Lung (tissue), 12 donors: ENCODE results near the gene DIP2C. TPM values are rescaled to one million over a fixed set of nuclear protein-coding genes. Genes with fewer than 3 reads are reported as not detected.

Source experiments
- ATAC-seq: fragments of 200-7000 bp; cut with Tn5 transposase; one replicate; pipeline ENCODE4 v1.9.1; 2020; ENCODE audit warnings: moderate number of reproducible peaks; ENCODE audit not compliant: insufficient read depth, low FRiP score
- DNase-seq, 3 donors: peaks; one replicate each; pipeline ENCODE4 v3.0.0-alpha.2; 2013 to 2017
- H3K27ac ChIP-seq, 2 donors: one replicate each; pipeline ENCODE4 v1.5.1; 2013; ENCODE audit warnings: mild to moderate bottlenecking in 2 of 2, moderate library complexity in 2 of 2, control low read depth in 1 of 2, inconsistent platforms in 1 of 2, low read depth in 1 of 2, low read length in 1 of 2
- H3K27me3 ChIP-seq, 3 donors: one replicate each; pipeline ENCODE4 v1.5.1; 2013; ENCODE audit warnings: low read length in 2 of 3; ENCODE audit not compliant: control insufficient read depth in 3 of 3, insufficient read depth in 3 of 3
- H3K36me3 ChIP-seq, 4 donors: one replicate each; pipeline ENCODE4 v1.5.1; 2013; ENCODE audit warnings: low read length in 4 of 4, mild to moderate bottlenecking in 1 of 4, moderate library complexity in 1 of 4; ENCODE audit not compliant: control insufficient read depth in 4 of 4, insufficient read depth in 4 of 4
- H3K4me1 ChIP-seq, 5 donors: one replicate each; pipeline ENCODE4 v1.5.1; 2013; ENCODE audit warnings: low read length in 5 of 5, mild to moderate bottlenecking in 2 of 5, moderate library complexity in 1 of 5; ENCODE audit not compliant: control insufficient read depth in 5 of 5, insufficient read depth in 5 of 5
- H3K4me3 ChIP-seq: one replicate; pipeline ENCODE4 v1.5.1; 2013; ENCODE audit warnings: mild to moderate bottlenecking, control low read depth, moderate library complexity
- H3K9ac ChIP-seq, 2 donors: one replicate each; pipeline ENCODE4 v1.5.1; 2013; ENCODE audit warnings: low read length in 2 of 2, control low read depth in 1 of 2; ENCODE audit not compliant: insufficient read depth in 1 of 2
- H3K9me3 ChIP-seq, 4 donors: one replicate each; pipeline ENCODE4 v1.5.1; 2013; ENCODE audit warnings: low read length in 3 of 4, mild to moderate bottlenecking in 1 of 4, moderate library complexity in 1 of 4; ENCODE audit not compliant: control insufficient read depth in 4 of 4, insufficient read depth in 3 of 4
- WGBS, 2 donors: extraction: QIAGEN DNeasy Blood & Tissue Kit; methylation state at CpG; one replicate each; pipeline ENCODE4 v1.1.7; 2013; 5-methylcytosine and 5-hydroxymethylcytosine counted together
- polyA plus RNA-seq, 2 donors: library from polyadenylated mRNA; stranded (reverse); fragments of 200-250 nt; gene quantifications; one replicate each; pipeline ENCODE4 v1.2.1, GENCODE V29; 2013
- total RNA-seq, 2 donors: library from RNA; depleted of rRNA in 1 of 2; stranded (reverse); fragments of >200 nt in 1 of 2; gene quantifications; one replicate each; pipeline ENCODE4 v1.2.1, GENCODE V29; 2014 to 2021
- TF ChIP-seq, protein P1 (sequence below): IDR thresholded peaks from 2 replicates; pipeline ENCODE4 v1.5.1; 2012; ENCODE audit warnings: mild to moderate bottlenecking; ENCODE audit errors: control extremely low read depth, extremely low read depth
- donor health status: control.
- donor health status: control.
- donor health status: Bipolar disorder and iron deficiency.
- donor health status: healthy.
- donor health status: DM: yes; HTN: yes; CAD: no.

The DIP2C gene
- total and polyA plus RNA-seq, 4 donors = 3.6 to 20.0 (median 9.5) TPM

- Histone ChIP-seq H3K9me3 (no peaks in the 10 kb centered on the region), H3K9ac (no peak overlapping the region), H3K36me3 (peaks cover 0 to 2% (median 0%) of the 10 kb centered on the region in 4 donors), H3K27ac (peak overlapping the region; percentile 20 to 85), H3K4me1 (peaks cover 4 to 23% (median 13%) of the 10 kb centered on the region in 5 donors), H3K27me3 (no peaks in the 10 kb centered on the region), H3K4me3 (no peak overlapping the region)
- TF ChIP-seq, protein P1, sequence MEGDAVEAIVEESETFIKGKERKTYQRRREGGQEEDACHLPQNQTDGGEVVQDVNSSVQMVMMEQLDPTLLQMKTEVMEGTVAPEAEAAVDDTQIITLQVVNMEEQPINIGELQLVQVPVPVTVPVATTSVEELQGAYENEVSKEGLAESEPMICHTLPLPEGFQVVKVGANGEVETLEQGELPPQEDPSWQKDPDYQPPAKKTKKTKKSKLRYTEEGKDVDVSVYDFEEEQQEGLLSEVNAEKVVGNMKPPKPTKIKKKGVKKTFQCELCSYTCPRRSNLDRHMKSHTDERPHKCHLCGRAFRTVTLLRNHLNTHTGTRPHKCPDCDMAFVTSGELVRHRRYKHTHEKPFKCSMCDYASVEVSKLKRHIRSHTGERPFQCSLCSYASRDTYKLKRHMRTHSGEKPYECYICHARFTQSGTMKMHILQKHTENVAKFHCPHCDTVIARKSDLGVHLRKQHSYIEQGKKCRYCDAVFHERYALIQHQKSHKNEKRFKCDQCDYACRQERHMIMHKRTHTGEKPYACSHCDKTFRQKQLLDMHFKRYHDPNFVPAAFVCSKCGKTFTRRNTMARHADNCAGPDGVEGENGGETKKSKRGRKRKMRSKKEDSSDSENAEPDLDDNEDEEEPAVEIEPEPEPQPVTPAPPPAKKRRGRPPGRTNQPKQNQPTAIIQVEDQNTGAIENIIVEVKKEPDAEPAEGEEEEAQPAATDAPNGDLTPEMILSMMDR = no peak
- 83 to 84% methylated on average over 17 of the region's 17 CpGs for WGBS, 2 donors
- no peak for DNase-seq
- no peak for ATAC-seq
Observed at GRCh38 chr10:625333-625696, 64.2 kb downstream of the DIP2C start.

DNA sequence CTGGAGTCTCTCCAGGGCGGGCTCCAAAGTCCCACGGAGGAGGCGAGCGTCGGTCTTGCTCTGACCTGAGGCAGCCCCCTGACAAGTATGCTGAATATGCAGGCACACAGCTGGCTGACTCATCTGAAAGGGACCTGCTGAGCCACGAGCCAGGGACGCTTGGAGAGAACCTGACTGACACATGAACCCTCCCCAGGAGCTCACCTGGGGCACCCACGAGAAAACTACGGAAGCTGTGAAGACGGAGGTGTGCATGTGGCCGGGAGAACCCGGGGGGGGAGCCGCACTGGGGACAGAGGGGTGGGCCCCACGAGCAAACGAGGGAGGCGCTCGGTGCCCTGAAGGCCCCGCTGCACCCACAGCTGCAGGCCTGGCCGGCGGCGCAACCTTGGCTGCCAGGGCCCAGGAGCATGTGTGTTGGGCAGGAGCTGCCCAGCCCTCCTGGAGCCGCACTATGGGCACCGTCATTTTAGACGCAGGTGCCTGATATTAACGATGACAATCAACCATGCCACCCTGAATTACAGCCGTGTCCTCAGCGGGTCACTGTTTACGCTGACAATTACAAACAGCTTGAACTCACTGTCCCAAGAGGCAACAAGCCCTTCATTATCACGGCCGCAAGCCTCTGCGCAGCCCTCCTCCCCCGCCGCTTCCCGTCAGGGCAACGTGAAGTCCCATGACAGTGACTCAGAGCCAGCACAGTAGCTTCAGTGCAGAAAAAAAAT, 64.7 kb downstream of the DIP2C start:
- WGBS, 2 donors = 66% methylated on average over 35 of the region's 35 CpGs

DNA sequence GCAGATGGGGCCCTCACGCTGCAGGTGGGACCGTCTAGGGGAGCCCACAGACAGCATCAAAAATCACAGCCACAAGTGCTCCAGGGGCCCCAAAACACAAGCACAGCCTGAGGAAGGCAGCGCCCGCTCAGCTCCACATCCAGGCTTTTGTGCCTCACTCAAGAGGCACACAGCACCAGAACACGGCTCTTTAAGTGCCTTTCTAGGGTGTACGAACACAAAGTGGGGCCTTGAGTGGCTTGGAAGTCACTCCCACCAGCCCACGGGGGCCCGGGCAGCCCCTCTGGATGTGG, 65.2 kb downstream of the DIP2C start:
- peaks cover 4 to 23% (median 13%) of the 10 kb centered on the region in 5 donors for H3K4me1 ChIP-seq
- TF ChIP-seq, protein P1 = no peak
- H3K4me3 ChIP-seq = no peak overlapping the region
- no peaks in the 10 kb centered on the region for H3K27me3 ChIP-seq
- H3K36me3 ChIP-seq = no peaks in the 10 kb centered on the region
- WGBS, 2 donors = 58 to 64% methylated on average over 8 of the region's 8 CpGs
- peak overlapping the region; percentile 4 to 85 for H3K27ac ChIP-seq
- ATAC-seq = no peak
- no peak for DNase-seq
- H3K9me3 ChIP-seq = no peaks in the 10 kb centered on the region
- H3K9ac ChIP-seq = no peak overlapping the region

More for the DNA sequence above, 64.7 kb downstream of the DIP2C start:
- peak overlapping the region; percentile 20 to 85 for H3K27ac ChIP-seq
- H3K9me3 ChIP-seq = no peaks in the 10 kb centered on the region
- no peak overlapping the region for H3K9ac ChIP-seq
- TF ChIP-seq, protein P1 = no peak
- H3K36me3 ChIP-seq = peaks cover 0 to 2% (median 0%) of the 10 kb centered on the region in 4 donors
- H3K27me3 ChIP-seq = no peaks in the 10 kb centered on the region
- peaks cover 4 to 23% (median 13%) of the 10 kb centered on the region in 5 donors for H3K4me1 ChIP-seq
- ATAC-seq (no peak), DNase-seq (peak in 1 of 3 donors; percentile 49)
- H3K4me3 ChIP-seq = no peak overlapping the region
